Type B pancreatic cell (in vitro differentiated cells): ENCODE results near the gene ADGRG6. TPM values are rescaled to one million over a fixed set of nuclear protein-coding genes. Genes with fewer than 3 reads are reported as not detected.

ENCODE experiments used
- DNase-seq: peaks from one replicate; pipeline ENCODE4 v3.0.0; 2021; ENCODE audit warnings: mixed read lengths; ENCODE audit not compliant: unreplicated experiment; ENCODE audit errors: extremely low spot score
- H3K27ac Mint-ChIP-seq: 2 replicates; pipeline ENCODE4 v1.8.0; 2021; ENCODE audit warnings: mild to moderate bottlenecking, mixed read lengths
- H3K27me3 Mint-ChIP-seq: 2 replicates; pipeline ENCODE4 v1.8.0; 2021; ENCODE audit warnings: mixed read lengths
- H3K36me3 Mint-ChIP-seq: 2 replicates; pipeline ENCODE4 v1.8.0; 2021; ENCODE audit warnings: mixed read lengths
- H3K4me1 Mint-ChIP-seq: one replicate; pipeline ENCODE4 v1.8.0; 2021; ENCODE audit warnings: mixed read lengths; ENCODE audit not compliant: unreplicated experiment
- H3K4me3 Mint-ChIP-seq: 2 replicates; pipeline ENCODE4 v1.8.0; 2021; ENCODE audit warnings: mild to moderate bottlenecking, mixed read lengths
- H3K9me3 Mint-ChIP-seq: 2 replicates; pipeline ENCODE4 v1.8.0; 2021; ENCODE audit warnings: mixed read lengths
- CTCF ChIP-seq: fragments of 200-600 bp; sonication (generic); conservative IDR thresholded peaks from 2 replicates; pipeline ENCODE4 v1.5.0; 2021; ENCODE audit warnings: antibody characterized with exemption, mild to moderate bottlenecking
- total RNA-seq: library from RNA; stranded (reverse); gene quantifications from 2 replicates; pipeline ENCODE4 v1.2.1, GENCODE V29; 2021; ENCODE audit warnings: low replicate concordance

Gene ADGRG6
- total RNA-seq, 1 donor from 2014 or later: 26.7 TPM

- H3K4me1 Mint-ChIP-seq: no peaks in the 10 kb centered on the region
- peaks cover 4% of the 10 kb centered on the region for H3K9me3 Mint-ChIP-seq
- no peak overlapping the region for H3K27ac Mint-ChIP-seq
- no peak for TF ChIP-seq CTCF
- no peak overlapping the region for H3K4me3 Mint-ChIP-seq
- H3K27me3 Mint-ChIP-seq: no peaks in the 10 kb centered on the region
- no peak for DNase-seq
- no peaks in the 10 kb centered on the region for H3K36me3 Mint-ChIP-seq
Measured at GRCh38 chr6:142260748-142261147, 41.1 kb upstream of the ADGRG6 start.

GRCh38 chr6:142262231-142262630 is 39.6 kb upstream of the ADGRG6 start:
- H3K27ac Mint-ChIP-seq: no peak overlapping the region

GRCh38 chr6:142265476-142265875 is 36.3 kb upstream of the ADGRG6 start:
- Mint-ChIP-seq H3K4me3 (no peak overlapping the region), H3K27me3 (no peaks in the 10 kb centered on the region), H3K9me3 (no peaks in the 10 kb centered on the region), H3K27ac (no peak overlapping the region), H3K4me1 (no peaks in the 10 kb centered on the region), H3K36me3 (no peaks in the 10 kb centered on the region)
- DNase-seq: no peak
- no peak for TF ChIP-seq CTCF

More at GRCh38 chr6:142262231-142262630, 39.6 kb upstream of the ADGRG6 start:
- DNase-seq: no peak
- H3K9me3 Mint-ChIP-seq: peaks cover 4% of the 10 kb centered on the region
- no peak for TF ChIP-seq CTCF
- no peaks in the 10 kb centered on the region for H3K36me3 Mint-ChIP-seq
- H3K4me3 Mint-ChIP-seq: no peak overlapping the region
- no peaks in the 10 kb centered on the region for H3K27me3 Mint-ChIP-seq
- H3K4me1 Mint-ChIP-seq: no peaks in the 10 kb centered on the region

GRCh38 chr6:142266060-142266459 is 35.7 kb upstream of the ADGRG6 start:
- H3K27ac Mint-ChIP-seq: no peak overlapping the region
- H3K36me3 Mint-ChIP-seq: no peaks in the 10 kb centered on the region
- no peak overlapping the region for H3K4me3 Mint-ChIP-seq
- no peak for TF ChIP-seq CTCF
- no peak for DNase-seq
- no peaks in the 10 kb centered on the region for H3K27me3 Mint-ChIP-seq
- no peaks in the 10 kb centered on the region for H3K9me3 Mint-ChIP-seq
- no peaks in the 10 kb centered on the region for H3K4me1 Mint-ChIP-seq

- no peak for DNase-seq
- TF ChIP-seq CTCF: no peak
- no peaks in the 10 kb centered on the region for H3K36me3 Mint-ChIP-seq
- H3K27ac Mint-ChIP-seq: no peak overlapping the region
- H3K4me1 Mint-ChIP-seq: peaks cover 6% of the 10 kb centered on the region
- no peaks in the 10 kb centered on the region for H3K27me3 Mint-ChIP-seq
- no peaks in the 10 kb centered on the region for H3K9me3 Mint-ChIP-seq
- H3K4me3 Mint-ChIP-seq: no peak overlapping the region
Measured at GRCh38 chr6:142271476-142271875, 30.3 kb upstream of the ADGRG6 start.

GRCh38 chr6:142274656-142275055 is 27.2 kb upstream of the ADGRG6 start:
- no peak overlapping the region for H3K4me3 Mint-ChIP-seq
- no peaks in the 10 kb centered on the region for H3K36me3 Mint-ChIP-seq
- peaks cover 10% of the 10 kb centered on the region for H3K9me3 Mint-ChIP-seq
- peaks cover 17% of the 10 kb centered on the region for H3K4me1 Mint-ChIP-seq
- no peak overlapping the region for H3K27ac Mint-ChIP-seq
- H3K27me3 Mint-ChIP-seq: no peaks in the 10 kb centered on the region
- no peak for TF ChIP-seq CTCF
- DNase-seq: no peak
